Type B pancreatic cell (in vitro differentiated cells): Measurements from ENCODE around the gene MAPK12. TPM values are rescaled to one million over a fixed set of nuclear protein-coding genes. Genes with fewer than 3 reads are reported as not detected.
A peak's percentile ranks its signal among the peaks of the same experiment; 100 is the strongest.

Source experiments
- DNase-seq: peaks from one replicate; pipeline ENCODE4 v3.0.0; 2021; ENCODE audit warnings: mixed read lengths; ENCODE audit not compliant: unreplicated experiment; ENCODE audit errors: extremely low spot score
- H3K27ac Mint-ChIP-seq: 2 replicates; pipeline ENCODE4 v1.8.0; 2021; ENCODE audit warnings: mild to moderate bottlenecking, mixed read lengths
- H3K27me3 Mint-ChIP-seq: 2 replicates; pipeline ENCODE4 v1.8.0; 2021; ENCODE audit warnings: mixed read lengths
- H3K36me3 Mint-ChIP-seq: 2 replicates; pipeline ENCODE4 v1.8.0; 2021; ENCODE audit warnings: mixed read lengths
- H3K4me1 Mint-ChIP-seq: one replicate; pipeline ENCODE4 v1.8.0; 2021; ENCODE audit warnings: mixed read lengths; ENCODE audit not compliant: unreplicated experiment
- H3K4me3 Mint-ChIP-seq: 2 replicates; pipeline ENCODE4 v1.8.0; 2021; ENCODE audit warnings: mild to moderate bottlenecking, mixed read lengths
- H3K9me3 Mint-ChIP-seq: 2 replicates; pipeline ENCODE4 v1.8.0; 2021; ENCODE audit warnings: mixed read lengths
- total RNA-seq: library from RNA; stranded (reverse); gene quantifications from 2 replicates; pipeline ENCODE4 v1.2.1, GENCODE V29; 2021; ENCODE audit warnings: low replicate concordance
- TF ChIP-seq, protein P1 (sequence below): fragments of 200-600 bp; sonication (generic); conservative IDR thresholded peaks from 2 replicates; pipeline ENCODE4 v1.5.0; 2021; ENCODE audit warnings: antibody characterized with exemption, mild to moderate bottlenecking

The MAPK12 gene
- total RNA-seq, 1 donor from 2014 or later, result 31.3 TPM

DNA sequence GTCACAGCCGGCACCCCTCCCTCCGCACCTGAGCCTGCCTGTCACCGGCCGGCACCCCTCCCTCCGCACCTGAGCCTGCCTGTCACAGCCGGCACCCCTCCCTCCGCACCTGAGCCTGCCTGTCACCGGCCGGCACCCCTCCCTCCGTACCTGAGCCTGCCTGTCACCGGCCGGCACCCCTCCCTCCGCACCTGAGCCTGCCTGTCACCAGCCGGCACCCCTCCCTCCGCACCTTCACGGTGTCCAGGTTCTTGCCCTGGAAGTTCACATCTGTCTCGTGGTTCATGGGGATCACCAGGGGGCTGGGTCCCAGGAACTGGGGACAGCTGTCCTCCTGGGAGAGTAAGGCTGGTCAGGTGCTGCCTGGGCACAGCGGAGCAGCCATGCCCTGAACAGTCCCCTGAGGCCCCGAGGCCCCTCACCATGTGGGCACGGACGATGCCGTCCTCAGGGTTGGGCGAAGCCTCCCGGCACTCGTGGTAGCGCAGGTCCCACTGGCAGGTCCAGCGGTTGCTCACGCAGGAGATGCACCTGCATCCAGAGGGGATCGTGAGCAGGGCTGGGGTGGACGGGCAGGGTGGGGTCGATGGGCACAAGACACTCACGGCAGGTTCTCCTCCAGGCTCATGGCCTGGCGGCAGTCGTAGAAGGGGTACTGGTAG lies 24.2 kb upstream of the MAPK12 start:
- DNase-seq, result no peak
- Mint-ChIP-seq H3K4me1 (no peaks in the 10 kb centered on the region), H3K9me3 (no peaks in the 10 kb centered on the region), H3K4me3 (no peak overlapping the region), H3K27ac (no peak overlapping the region), H3K36me3 (no peaks in the 10 kb centered on the region), H3K27me3 (no peaks in the 10 kb centered on the region)
- TF ChIP-seq, protein P1, sequence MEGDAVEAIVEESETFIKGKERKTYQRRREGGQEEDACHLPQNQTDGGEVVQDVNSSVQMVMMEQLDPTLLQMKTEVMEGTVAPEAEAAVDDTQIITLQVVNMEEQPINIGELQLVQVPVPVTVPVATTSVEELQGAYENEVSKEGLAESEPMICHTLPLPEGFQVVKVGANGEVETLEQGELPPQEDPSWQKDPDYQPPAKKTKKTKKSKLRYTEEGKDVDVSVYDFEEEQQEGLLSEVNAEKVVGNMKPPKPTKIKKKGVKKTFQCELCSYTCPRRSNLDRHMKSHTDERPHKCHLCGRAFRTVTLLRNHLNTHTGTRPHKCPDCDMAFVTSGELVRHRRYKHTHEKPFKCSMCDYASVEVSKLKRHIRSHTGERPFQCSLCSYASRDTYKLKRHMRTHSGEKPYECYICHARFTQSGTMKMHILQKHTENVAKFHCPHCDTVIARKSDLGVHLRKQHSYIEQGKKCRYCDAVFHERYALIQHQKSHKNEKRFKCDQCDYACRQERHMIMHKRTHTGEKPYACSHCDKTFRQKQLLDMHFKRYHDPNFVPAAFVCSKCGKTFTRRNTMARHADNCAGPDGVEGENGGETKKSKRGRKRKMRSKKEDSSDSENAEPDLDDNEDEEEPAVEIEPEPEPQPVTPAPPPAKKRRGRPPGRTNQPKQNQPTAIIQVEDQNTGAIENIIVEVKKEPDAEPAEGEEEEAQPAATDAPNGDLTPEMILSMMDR, result no peak

- H3K9me3 Mint-ChIP-seq, result no peaks in the 10 kb centered on the region
- no peaks in the 10 kb centered on the region for H3K4me1 Mint-ChIP-seq
- no peak overlapping the region for H3K4me3 Mint-ChIP-seq
- TF ChIP-seq, protein P1, result no peak
- no peaks in the 10 kb centered on the region for H3K36me3 Mint-ChIP-seq
- DNase-seq, result no peak
- H3K27me3 Mint-ChIP-seq, result no peaks in the 10 kb centered on the region
- H3K27ac Mint-ChIP-seq, result peak overlapping the region; percentile 70
Observed at GRCh38 chr22:50284479-50284878, 23.0 kb upstream of the MAPK12 start.

DNA sequence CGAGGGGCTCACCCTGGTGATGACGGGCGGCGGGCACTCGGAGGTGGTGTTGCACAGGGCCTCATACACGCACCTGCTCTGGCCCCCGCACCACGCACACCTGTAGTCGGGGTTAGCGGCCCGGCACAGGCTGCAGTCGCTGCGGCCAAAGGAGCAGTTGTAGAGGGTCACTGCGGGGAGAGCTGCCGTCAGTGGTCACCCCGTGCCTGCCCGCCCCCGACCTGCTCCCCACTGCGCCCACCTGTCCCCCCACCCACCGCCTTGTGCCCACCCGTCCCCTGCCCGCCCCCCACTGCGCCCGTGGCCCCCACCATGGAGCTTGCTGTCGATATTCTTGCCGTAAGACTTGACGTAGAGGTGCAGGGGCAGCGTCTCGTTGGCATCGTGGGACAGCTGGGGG lies 22.3 kb upstream of the MAPK12 start:
- no peaks in the 10 kb centered on the region for H3K27me3 Mint-ChIP-seq
- TF ChIP-seq, protein P1, result no peak
- H3K9me3 Mint-ChIP-seq, result no peaks in the 10 kb centered on the region
- no peak overlapping the region for H3K27ac Mint-ChIP-seq
- DNase-seq, result no peak
- no peaks in the 10 kb centered on the region for H3K36me3 Mint-ChIP-seq
- no peaks in the 10 kb centered on the region for H3K4me1 Mint-ChIP-seq
- no peak overlapping the region for H3K4me3 Mint-ChIP-seq

DNA sequence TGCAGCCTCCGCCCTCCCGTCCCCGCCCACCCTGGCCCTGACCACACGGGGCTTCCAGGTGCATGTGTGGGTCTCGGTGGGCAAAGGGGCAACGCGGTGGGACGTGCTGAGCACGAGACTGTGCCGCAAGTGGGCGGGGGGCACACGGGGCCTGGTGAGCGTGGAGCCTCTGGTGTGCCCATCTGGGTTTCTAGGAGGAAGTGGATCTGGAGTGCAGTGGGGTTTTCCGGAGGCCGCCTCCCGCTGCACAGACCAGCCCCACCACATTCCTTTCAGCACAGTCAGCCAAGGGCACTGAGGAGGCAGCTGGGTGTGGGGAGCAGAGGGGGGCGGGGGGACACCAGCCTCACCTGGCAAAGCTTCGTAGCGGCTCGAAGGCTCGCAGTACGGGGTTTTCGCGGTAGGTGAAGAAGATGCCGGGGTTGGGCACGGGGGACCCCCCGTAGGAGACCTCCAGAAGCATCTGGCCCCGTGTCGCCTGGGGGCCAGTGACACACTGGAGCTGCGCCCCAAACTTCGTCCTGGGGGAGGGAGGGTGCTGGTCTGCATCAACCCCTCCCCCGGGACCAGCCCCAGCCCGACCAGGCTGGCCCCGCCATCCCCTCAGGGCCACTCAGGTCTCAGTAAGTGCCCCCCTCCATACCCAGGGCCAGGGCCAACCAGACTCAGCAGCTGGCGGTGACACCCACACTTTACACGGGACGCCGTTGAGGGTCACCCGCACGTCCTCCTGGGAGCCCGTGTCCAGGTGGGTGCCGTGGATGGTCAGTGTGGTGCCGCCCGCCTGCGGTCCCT lies 21.1 kb upstream of the MAPK12 start:
- Mint-ChIP-seq H3K27me3 (no peaks in the 10 kb centered on the region), H3K4me3 (peak overlapping the region; percentile 68), H3K36me3 (no peaks in the 10 kb centered on the region), H3K9me3 (no peaks in the 10 kb centered on the region), H3K27ac (peak overlapping the region; percentile 95), H3K4me1 (no peaks in the 10 kb centered on the region)
- no peak for DNase-seq
- TF ChIP-seq, protein P1, result no peak

DNA sequence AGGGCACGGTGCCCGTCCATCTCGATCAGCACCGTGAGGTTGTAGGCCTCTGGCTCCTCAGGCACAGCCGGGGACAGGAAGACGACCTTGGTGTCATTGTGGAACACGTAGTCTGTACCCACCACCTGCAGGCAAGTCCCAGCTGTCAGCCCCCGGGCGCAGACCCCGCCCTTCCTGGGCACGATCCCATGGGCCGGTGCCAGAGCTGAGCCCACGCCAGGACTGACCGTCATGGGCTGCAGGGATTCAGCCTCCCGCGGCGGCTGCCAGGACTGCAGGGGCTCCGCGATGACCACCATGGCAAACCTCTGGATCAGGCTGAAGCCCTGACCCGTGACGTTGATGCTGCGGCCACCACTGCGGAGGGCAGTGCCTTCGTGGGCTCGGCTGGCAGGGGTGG lies 20.5 kb upstream of the MAPK12 start:
- Mint-ChIP-seq H3K27ac (peak overlapping the region; percentile 95), H3K27me3 (no peaks in the 10 kb centered on the region), H3K4me3 (no peak overlapping the region), H3K36me3 (no peaks in the 10 kb centered on the region), H3K9me3 (no peaks in the 10 kb centered on the region), H3K4me1 (no peaks in the 10 kb centered on the region)
- no peak for DNase-seq
- TF ChIP-seq, protein P1, result no peak
